ENCODE data around the gene WNT7B. TPM values are rescaled to one million over a fixed set of nuclear protein-coding genes. Genes with fewer than 3 reads are reported as not detected.

Gene WNT7B
- total and polyA plus RNA-seq, 10 of the 15 experiments (the other 5 are each of a cell fraction or from before 2014, with no cell fraction given): 0.12 TPM; not detected in 9

DNA sequence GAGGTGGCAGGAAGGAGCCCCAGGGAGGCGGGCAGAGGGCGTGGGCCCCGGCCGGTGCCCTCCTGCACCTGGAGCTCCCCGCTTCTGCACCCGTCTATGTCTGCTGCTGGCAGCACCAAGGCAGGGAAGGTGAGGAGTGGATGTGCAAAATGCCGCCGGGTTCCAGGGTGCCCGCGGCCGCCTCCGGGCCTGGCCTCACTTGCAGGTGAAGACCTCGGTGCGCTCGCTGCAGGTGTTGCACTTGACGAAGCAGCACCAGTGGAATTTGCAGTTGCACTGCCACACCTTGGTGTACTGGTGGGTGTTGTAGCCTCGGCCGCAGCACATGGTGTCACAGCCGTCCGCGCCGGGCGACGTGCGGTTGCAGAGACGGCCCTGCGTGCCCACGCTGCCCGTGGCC is 54.3 kb downstream of the WNT7B start:
- H3K9me3 ChIP-seq (replicated peaks; ENCODE audit: control insufficient read depth, insufficient read depth, low read length): no peaks in the 10 kb centered on the region
- H4K20me1 ChIP-seq (ENCODE audit: control insufficient read depth, insufficient read depth): no peaks in the 10 kb centered on the region
- FAIRE-seq: no peak
- ChIA-PET CTCF (no interaction called here), POLR2A (interaction anchor here (0.6 kb wide), 1 partner anchor 25 kb away, joined by 3 read pairs; no protein-coding TSS in a partner anchor), RAD21 (ENCODE audit: unreplicated experiment) (no interaction called here), SMC1A (ENCODE audit: uncharacterized antibody, unreplicated experiment) (no interaction called here)
- H3K27ac ChIP-seq (ENCODE audit: control insufficient read depth, insufficient read depth): no peak overlapping the region
- no peak overlapping the region for H3K9ac ChIP-seq (ENCODE audit: control insufficient read depth, insufficient read depth, low read length)
- no peak overlapping the region for H2AFZ ChIP-seq (ENCODE audit: control insufficient read depth, low read depth, low read length)
- in situ Hi-C loops (cut with MboI) (no loop called here), intact Hi-C loops (cut with micrococcal nuclease; ENCODE audit: unreplicated experiment) (no loop called here)
- no TSS peak for BruUV-seq (replicated peaks)
- no peaks in the 10 kb centered on the region for H3K36me3 ChIP-seq (ENCODE audit: control insufficient read depth in 2 of 2, insufficient read depth in 2 of 2, low read length in 1 of 2)
- no peak overlapping the region for H3K4me3 ChIP-seq
- no peaks in the 10 kb centered on the region; a peak in 2 of 4 replicates for H3K27me3 ChIP-seq (replicated peaks in 1 of 2; ENCODE audit: control insufficient read depth in 2 of 2, insufficient read depth in 2 of 2, low read length in 1 of 2)
- TF ChIP-seq RAD51 (IDR thresholded peaks at IDR 0.05): no peak
- TF ChIP-seq E2F4 (IDR thresholded peaks at IDR 0.05; ENCODE audit: low read depth, low read length): no peak
- TF ChIP-seq SMAD1 (IDR thresholded peaks at IDR 0.05; ENCODE audit: low read depth, partially characterized antibody): no peak
- TF ChIP-seq, protein P1, sequence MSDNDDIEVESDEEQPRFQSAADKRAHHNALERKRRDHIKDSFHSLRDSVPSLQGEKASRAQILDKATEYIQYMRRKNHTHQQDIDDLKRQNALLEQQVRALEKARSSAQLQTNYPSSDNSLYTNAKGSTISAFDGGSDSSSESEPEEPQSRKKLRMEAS (IDR thresholded peaks at IDR 0.05; ENCODE audit: low read depth, low read length): no peak
- TF ChIP-seq MTA2 (IDR thresholded peaks at IDR 0.05; ENCODE audit: low read depth): no peak
- TF ChIP-seq EP300 (IDR thresholded peaks at IDR 0.05; ENCODE audit: borderline replicate concordance in 1 of 2, control insufficient read depth in 1 of 2, low read depth in 2 of 2, low read length in 2 of 2): no peak
- TF ChIP-seq NFYB (IDR thresholded peaks at IDR 0.05; ENCODE audit: insufficient read depth, low read depth, low read length): no peak
- TF ChIP-seq KLF5 (IDR thresholded peaks at IDR 0.05; ENCODE audit: partially characterized antibody): no peak
- TF ChIP-seq TCF12 (IDR thresholded peaks at IDR 0.05; ENCODE audit: low read depth, low read length): no peak
- no peak for ATAC-seq
- no peaks in the 10 kb centered on the region for H3K79me2 ChIP-seq (ENCODE audit: control insufficient read depth, insufficient read depth, low read length)
- H3K4me2 ChIP-seq (ENCODE audit: control insufficient read depth, insufficient read depth): no peak overlapping the region
- WGBS (ENCODE audit: insufficient coverage, insufficient replicate concordance, low lambda C conversion rate, missing lambda C conversion rate): 73% methylated on average over 28 of the region's 29 CpGs
- DNase-seq (ENCODE audit: low read depth, low spot score): no peak
- no peaks in the 10 kb centered on the region for H3K4me1 ChIP-seq (ENCODE audit: control insufficient read depth, insufficient read depth, low read length)
